ENCODE results near the gene RIPK1. TPM values are rescaled to one million over a fixed set of nuclear protein-coding genes. Genes with fewer than 3 reads are reported as not detected.
"Not testable (repeated sequence)": the region's sequence is repeated elsewhere in the genome, so short reads cannot be mapped to it uniquely, and the experiment has no call there.

RIPK1 gene
- total and polyA plus RNA-seq, 2 experiments from 2014 or later, result 15.3 to 26.2 TPM

GRCh38 chr6:3041606-3042005 lies 26.7 kb upstream of the RIPK1 start:
- no peak overlapping the region for H3K4me3 ChIP-seq
- no peak for DNase-seq
- no peaks in the 10 kb centered on the region for H3K9me2 ChIP-seq (ENCODE audit: insufficient read depth)
- H3F3A ChIP-seq (ENCODE audit: insufficient read depth), result no peaks in the 10 kb centered on the region
- no peaks in the 10 kb centered on the region for H3K27me3 ChIP-seq (replicated peaks; ENCODE audit: insufficient read depth)
- H3K36me3 ChIP-seq (ENCODE audit: low read depth), result no peaks in the 10 kb centered on the region
- no peaks in the 10 kb centered on the region for H3K9me3 ChIP-seq (ENCODE audit: low read depth)
- no peak for TF ChIP-seq EZH2phosphoT487 (IDR thresholded peaks at IDR 0.05; ENCODE audit: insufficient read depth, low read depth)
- no peak for TF ChIP-seq EZH2 (IDR thresholded peaks at IDR 0.05; ENCODE audit: insufficient read depth, poor library complexity, severe bottlenecking)
- no peaks in the 10 kb centered on the region for H3K4me1 ChIP-seq (ENCODE audit: insufficient read depth)
- H2AFZ ChIP-seq, result no peak overlapping the region
- in situ Hi-C loops (cut with MboI), result no loop called here
- no peaks in the 10 kb centered on the region for H3K79me2 ChIP-seq (ENCODE audit: insufficient read depth)
- 82 to 86% methylated on average over 2 of the region's 2 CpGs for WGBS, 2 experiments (ENCODE audit: low coverage in 1 of 2, low lambda C conversion rate in 2 of 2, missing lambda C conversion rate in 2 of 2)
- H3K9ac ChIP-seq, result no peak overlapping the region
- H4K20me1 ChIP-seq (ENCODE audit: insufficient read depth), result no peaks in the 10 kb centered on the region
- H3K27ac ChIP-seq, result no peak overlapping the region
- no peak overlapping the region for H3K4me2 ChIP-seq (ENCODE audit: unreplicated experiment)

- 33 to 37% methylated on average over 5 of the region's 5 CpGs for WGBS, 2 experiments (ENCODE audit: low coverage in 1 of 2, low lambda C conversion rate in 2 of 2, missing lambda C conversion rate in 2 of 2)
Measured at GRCh38 chr6:3045369-3045768, 22.9 kb upstream of the RIPK1 start.

GRCh38 chr6:3045777-3046176 lies 22.5 kb upstream of the RIPK1 start:
- Histone ChIP-seq H4K20me1 (ENCODE audit: insufficient read depth) (no peaks in the 10 kb centered on the region), H3K9me2 (ENCODE audit: insufficient read depth) (no peaks in the 10 kb centered on the region), H3K27me3 (replicated peaks; ENCODE audit: insufficient read depth) (no peaks in the 10 kb centered on the region), H3K9me3 (ENCODE audit: low read depth) (no peaks in the 10 kb centered on the region), H3F3A (ENCODE audit: insufficient read depth) (no peaks in the 10 kb centered on the region), H3K4me3 (no peak overlapping the region), H3K79me2 (ENCODE audit: insufficient read depth) (no peaks in the 10 kb centered on the region), H3K4me2 (ENCODE audit: unreplicated experiment) (no peak overlapping the region), H3K36me3 (ENCODE audit: low read depth) (no peaks in the 10 kb centered on the region), H2AFZ (no peak overlapping the region), H3K27ac (no peak overlapping the region), H3K4me1 (ENCODE audit: insufficient read depth) (no peaks in the 10 kb centered on the region), H3K9ac (no peak overlapping the region)
- no peak for DNase-seq
- in situ Hi-C loops (cut with MboI), result no loop called here
- 84 to 90% methylated on average over 1 of the region's 1 CpG for WGBS, 2 experiments (ENCODE audit: low coverage in 1 of 2, low lambda C conversion rate in 2 of 2, missing lambda C conversion rate in 2 of 2)
- TF ChIP-seq EZH2 (IDR thresholded peaks at IDR 0.05; ENCODE audit: insufficient read depth, poor library complexity, severe bottlenecking) (no peak), EZH2phosphoT487 (IDR thresholded peaks at IDR 0.05; ENCODE audit: insufficient read depth, low read depth) (no peak)

More at GRCh38 chr6:3045369-3045768, 22.9 kb upstream of the RIPK1 start:
- Histone ChIP-seq H3F3A (ENCODE audit: insufficient read depth) (no peaks in the 10 kb centered on the region), H3K36me3 (ENCODE audit: low read depth) (no peaks in the 10 kb centered on the region), H3K4me3 (no peak overlapping the region), H3K4me1 (ENCODE audit: insufficient read depth) (no peaks in the 10 kb centered on the region), H3K79me2 (ENCODE audit: insufficient read depth) (no peaks in the 10 kb centered on the region), H3K9me3 (ENCODE audit: low read depth) (no peaks in the 10 kb centered on the region), H3K9ac (no peak overlapping the region), H3K4me2 (ENCODE audit: unreplicated experiment) (no peak overlapping the region), H3K27me3 (replicated peaks; ENCODE audit: insufficient read depth) (no peaks in the 10 kb centered on the region), H4K20me1 (ENCODE audit: insufficient read depth) (no peaks in the 10 kb centered on the region), H3K27ac (no peak overlapping the region), H2AFZ (no peak overlapping the region), H3K9me2 (ENCODE audit: insufficient read depth) (no peaks in the 10 kb centered on the region)
- TF ChIP-seq EZH2 (IDR thresholded peaks at IDR 0.05; ENCODE audit: insufficient read depth, poor library complexity, severe bottlenecking) (no peak), EZH2phosphoT487 (IDR thresholded peaks at IDR 0.05; ENCODE audit: insufficient read depth, low read depth) (no peak)
- no peak for DNase-seq
- in situ Hi-C loops (cut with MboI), result no loop called here

GRCh38 chr6:3046295-3046694 lies 22.0 kb upstream of the RIPK1 start:
- Histone ChIP-seq H3F3A (ENCODE audit: insufficient read depth) (no peaks in the 10 kb centered on the region), H3K27ac (no peak overlapping the region), H2AFZ (no peak overlapping the region), H3K79me2 (ENCODE audit: insufficient read depth) (no peaks in the 10 kb centered on the region), H3K9me3 (ENCODE audit: low read depth) (no peaks in the 10 kb centered on the region), H3K9ac (no peak overlapping the region), H4K20me1 (ENCODE audit: insufficient read depth) (no peaks in the 10 kb centered on the region), H3K4me1 (ENCODE audit: insufficient read depth) (no peaks in the 10 kb centered on the region), H3K9me2 (ENCODE audit: insufficient read depth) (no peaks in the 10 kb centered on the region), H3K4me3 (no peak overlapping the region), H3K36me3 (ENCODE audit: low read depth) (no peaks in the 10 kb centered on the region), H3K27me3 (replicated peaks; ENCODE audit: insufficient read depth) (no peaks in the 10 kb centered on the region), H3K4me2 (ENCODE audit: unreplicated experiment) (no peak overlapping the region)
- in situ Hi-C loops (cut with MboI), result no loop called here
- whole genome bisulfite sequencing, 2 experiments (ENCODE audit: low coverage in 1 of 2, low lambda C conversion rate in 2 of 2, missing lambda C conversion rate in 2 of 2), result 76 to 81% methylated on average over 3 of the region's 3 CpGs
- peak; percentile 34 for DNase-seq
- TF ChIP-seq EZH2phosphoT487 (IDR thresholded peaks at IDR 0.05; ENCODE audit: insufficient read depth, low read depth) (no peak), EZH2 (IDR thresholded peaks at IDR 0.05; ENCODE audit: insufficient read depth, poor library complexity, severe bottlenecking) (no peak)

- H3K4me2 ChIP-seq (ENCODE audit: unreplicated experiment); H3K9me2 ChIP-seq (ENCODE audit: insufficient read depth); H3K4me1 ChIP-seq (ENCODE audit: insufficient read depth); H3K9me3 ChIP-seq (ENCODE audit: low read depth); in situ Hi-C loops (cut with MboI); H3F3A ChIP-seq (ENCODE audit: insufficient read depth); H3K79me2 ChIP-seq (ENCODE audit: insufficient read depth); H3K27ac ChIP-seq; H3K36me3 ChIP-seq (ENCODE audit: low read depth); H2AFZ ChIP-seq; H3K27me3 ChIP-seq (replicated peaks; ENCODE audit: insufficient read depth); DNase-seq; H4K20me1 ChIP-seq (ENCODE audit: insufficient read depth); H3K9ac ChIP-seq; H3K4me3 ChIP-seq: not testable (repeated sequence)
- WGBS, 2 experiments (ENCODE audit: low coverage in 1 of 2, low lambda C conversion rate in 2 of 2, missing lambda C conversion rate in 2 of 2), result 92 to 99% methylated on average over 4 of the region's 4 CpGs
Measured at GRCh38 chr6:3048009-3048408, 20.3 kb upstream of the RIPK1 start.

Measured in GM23248 (cell line).